MG63 (cell line): ENCODE data around the gene CEBPE. TPM values are rescaled to one million over a fixed set of nuclear protein-coding genes. Genes with fewer than 3 reads are reported as not detected.
"Not testable (repeated sequence)": the region's sequence is repeated elsewhere in the genome, so short reads cannot be mapped to it uniquely, and the experiment has no call there.

ENCODE experiments used
- DNase-seq: peaks from one replicate; pipeline ENCODE4 v3.0.0-alpha.2; 2020
- H3K27me3 ChIP-seq: fragments of 250-450 bp; sonication (Bioruptor Pico); 2 replicates; pipeline ENCODE4 v1.5.1; 2020; ENCODE audit warnings: mild to moderate bottlenecking, moderate library complexity
- H3K36me3 ChIP-seq: fragments of 250-450 bp; sonication (Bioruptor Pico); 2 replicates; pipeline ENCODE4 v1.5.1; 2020; ENCODE audit warnings: mild to moderate bottlenecking, moderate library complexity
- H3K4me3 ChIP-seq: fragments of 250-450 bp; sonication (Bioruptor Pico); 2 replicates; pipeline ENCODE4 v1.5.1; 2020; ENCODE audit warnings: mild to moderate bottlenecking, moderate library complexity
- H3K9me3 ChIP-seq: fragments of 250-450 bp; sonication (Bioruptor Pico); 2 replicates; pipeline ENCODE4 v1.5.1; 2020; ENCODE audit warnings: mild to moderate bottlenecking, moderate library complexity
- total RNA-seq: library from RNA; depleted of rRNA; stranded (reverse); fragments of >200 nt; shearing (Covaris generic); gene quantifications from 2 replicates; pipeline ENCODE4 v1.2.3, GENCODE V29; 2014; ENCODE audit warnings: low replicate concordance

Gene CEBPE
- total RNA-seq, 1 experiment from 2014 or later, result not detected

- no peak overlapping the region for H3K4me3 ChIP-seq
- peak; percentile 90 for DNase-seq
Measured at GRCh38 chr14:23115039-23115731, 3.9 kb downstream of the CEBPE start.

GRCh38 chr14:23114669-23115038, 4.4 kb downstream of the CEBPE start:
- H3K27me3 ChIP-seq, result no peaks in the 10 kb centered on the region
- DNase-seq, result no peak
- no peaks in the 10 kb centered on the region for H3K9me3 ChIP-seq
- no peaks in the 10 kb centered on the region for H3K36me3 ChIP-seq
- no peak overlapping the region for H3K4me3 ChIP-seq

More at GRCh38 chr14:23115039-23115731, 3.9 kb downstream of the CEBPE start:
- H3K9me3 ChIP-seq, result no peaks in the 10 kb centered on the region
- no peaks in the 10 kb centered on the region for H3K27me3 ChIP-seq
- no peaks in the 10 kb centered on the region for H3K36me3 ChIP-seq

- H3K36me3 ChIP-seq, result no peaks in the 10 kb centered on the region
- no peaks in the 10 kb centered on the region for H3K27me3 ChIP-seq
- DNase-seq, result no peak
- H3K9me3 ChIP-seq, result no peaks in the 10 kb centered on the region
- H3K4me3 ChIP-seq, result no peak overlapping the region
Measured at GRCh38 chr14:23114120-23114458, 5.0 kb downstream of the CEBPE start.

- Histone ChIP-seq H3K36me3 (no peaks in the 10 kb centered on the region), H3K9me3 (no peaks in the 10 kb centered on the region), H3K4me3 (no peak overlapping the region), H3K27me3 (no peaks in the 10 kb centered on the region)
- DNase-seq, result no peak
Measured at GRCh38 chr14:23113431-23114119, 5.5 kb downstream of the CEBPE start.

GRCh38 chr14:23112359-23113178, 6.5 kb downstream of the CEBPE start:
- no peaks in the 10 kb centered on the region for H3K36me3 ChIP-seq
- H3K4me3 ChIP-seq, result no peak overlapping the region
- H3K9me3 ChIP-seq, result no peaks in the 10 kb centered on the region
- no peak for DNase-seq
- no peaks in the 10 kb centered on the region for H3K27me3 ChIP-seq

GRCh38 chr14:23110579-23111365, 8.3 kb downstream of the CEBPE start:
- no peaks in the 10 kb centered on the region for H3K9me3 ChIP-seq
- H3K4me3 ChIP-seq, result no peak overlapping the region
- no peak for DNase-seq
- no peaks in the 10 kb centered on the region for H3K36me3 ChIP-seq
- no peaks in the 10 kb centered on the region for H3K27me3 ChIP-seq

- H3K9me3 ChIP-seq, result no peaks in the 10 kb centered on the region
- no peak for DNase-seq
- H3K27me3 ChIP-seq, result no peaks in the 10 kb centered on the region
- no peak overlapping the region for H3K4me3 ChIP-seq
- H3K36me3 ChIP-seq, result no peaks in the 10 kb centered on the region
Measured at GRCh38 chr14:23109769-23110168, 9.3 kb downstream of the CEBPE start.

- DNase-seq, H3K4me3 ChIP-seq, H3K9me3 ChIP-seq, H3K36me3 ChIP-seq, H3K27me3 ChIP-seq: not testable (repeated sequence)
Measured at GRCh38 chr14:23108169-23108568, 10.9 kb downstream of the CEBPE start.

GRCh38 chr14:23107620-23108019, 11.4 kb downstream of the CEBPE start:
- not testable (repeated sequence) for H3K4me3 ChIP-seq, H3K9me3 ChIP-seq, H3K36me3 ChIP-seq, DNase-seq, H3K27me3 ChIP-seq

GRCh38 chr14:23106747-23107045, 12.4 kb downstream of the CEBPE start:
- Histone ChIP-seq H3K27me3 (no peaks in the 10 kb centered on the region), H3K4me3 (no peak overlapping the region), H3K36me3 (no peaks in the 10 kb centered on the region), H3K9me3 (no peaks in the 10 kb centered on the region)
- no peak for DNase-seq

- DNase-seq, result no peak
- Histone ChIP-seq H3K4me3 (no peak overlapping the region), H3K9me3 (no peaks in the 10 kb centered on the region), H3K36me3 (no peaks in the 10 kb centered on the region), H3K27me3 (no peaks in the 10 kb centered on the region)
Measured at GRCh38 chr14:23105348-23105824, 13.7 kb downstream of the CEBPE start.

- Histone ChIP-seq H3K4me3 (no peak within 1 kb of the TSS), H3K27me3 (no peaks in the 10 kb centered on the region), H3K9me3 (no peaks in the 10 kb centered on the region), H3K36me3 (no peaks in the 10 kb centered on the region)
- DNase-seq, result no peak
Measured at GRCh38 chr14:23104591-23105347, 14.3 kb downstream of the CEBPE start, which contains the start of gene CIROP. Gene CIROP, minus strand, starts transcription at chr14:23104989. Its CDS starts 69 bp downstream, at chr14:23104920.

- H3K4me3 ChIP-seq, result no peak overlapping the region
Measured at GRCh38 chr14:23104070-23104590, 14.9 kb downstream of the CEBPE start.

GRCh38 chr14:23103581-23103980, 15.5 kb downstream of the CEBPE start:
- H3K27me3 ChIP-seq, result no peaks in the 10 kb centered on the region
- peaks cover 6% of the 10 kb centered on the region for H3K36me3 ChIP-seq
- H3K9me3 ChIP-seq, result no peaks in the 10 kb centered on the region

More at GRCh38 chr14:23104070-23104590, 14.9 kb downstream of the CEBPE start:
- peaks cover 1% of the 10 kb centered on the region; the same call in 1 of the 2 replicates for H3K36me3 ChIP-seq
- DNase-seq, result no peak
- H3K27me3 ChIP-seq, result no peaks in the 10 kb centered on the region
- H3K9me3 ChIP-seq, result no peaks in the 10 kb centered on the region

GRCh38 chr14:23102801-23103200, 16.3 kb downstream of the CEBPE start:
- no peaks in the 10 kb centered on the region for H3K27me3 ChIP-seq
- peaks cover 7% of the 10 kb centered on the region for H3K36me3 ChIP-seq

More at GRCh38 chr14:23103581-23103980, 15.5 kb downstream of the CEBPE start:
- no peak for DNase-seq
- H3K4me3 ChIP-seq, result no peak overlapping the region

More at GRCh38 chr14:23102801-23103200, 16.3 kb downstream of the CEBPE start:
- Histone ChIP-seq H3K4me3 (no peak overlapping the region), H3K9me3 (no peaks in the 10 kb centered on the region)
- DNase-seq, result no peak
